Measurements from ENCODE around the gene CENPO.

The CENPO gene, protein sequence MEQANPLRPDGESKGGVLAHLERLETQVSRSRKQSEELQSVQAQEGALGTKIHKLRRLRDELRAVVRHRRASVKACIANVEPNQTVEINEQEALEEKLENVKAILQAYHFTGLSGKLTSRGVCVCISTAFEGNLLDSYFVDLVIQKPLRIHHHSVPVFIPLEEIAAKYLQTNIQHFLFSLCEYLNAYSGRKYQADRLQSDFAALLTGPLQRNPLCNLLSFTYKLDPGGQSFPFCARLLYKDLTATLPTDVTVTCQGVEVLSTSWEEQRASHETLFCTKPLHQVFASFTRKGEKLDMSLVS

DNA sequence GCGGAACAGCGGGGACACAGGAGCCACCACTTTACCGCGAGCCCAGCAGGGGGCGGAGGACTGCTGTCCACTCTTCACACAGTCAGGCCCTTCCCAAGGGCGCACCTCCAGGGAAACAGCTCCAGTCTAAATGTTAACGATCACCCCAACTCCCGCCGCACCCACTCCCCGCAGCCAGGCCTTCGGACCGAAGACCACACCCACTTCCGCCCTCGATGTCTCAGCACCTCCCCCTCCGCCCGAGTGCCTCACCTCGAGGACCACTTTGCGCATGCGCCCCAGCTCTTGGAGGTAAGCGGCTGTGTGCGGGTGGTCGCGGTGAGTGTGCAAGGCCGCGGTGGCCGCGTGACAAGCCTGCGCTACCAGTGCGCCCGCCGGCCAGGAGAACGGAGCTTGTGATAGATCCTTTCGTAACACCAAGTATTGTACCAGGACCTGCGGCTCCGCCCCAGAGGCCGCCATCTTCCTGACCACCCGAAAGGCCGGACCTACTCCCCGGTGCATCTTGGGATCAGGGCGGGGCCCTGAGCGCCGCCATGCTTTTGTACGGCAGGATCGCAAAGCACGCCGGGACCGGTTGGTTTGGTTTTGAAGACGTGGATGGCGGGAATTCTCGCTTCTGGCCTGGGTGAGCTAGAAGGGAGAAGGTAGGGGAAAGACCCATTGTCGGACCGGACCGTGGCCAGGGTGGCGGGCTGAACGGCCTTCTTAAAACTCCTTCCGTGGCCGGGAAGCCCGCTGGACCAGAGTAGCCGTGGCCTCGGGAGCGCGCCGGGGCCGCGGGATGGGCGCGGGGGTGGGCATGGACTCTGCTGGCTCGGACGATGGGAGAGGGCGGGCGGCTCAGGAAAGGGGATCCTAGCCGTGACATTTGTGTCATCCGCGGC, at the start of gene CENPO, which contains the start of gene PTRHD1:
TSS of gene CENPO (plus strand) at position 552 of the 887 bp plus-strand sequence. CDS start 495 bp downstream, outside the sequence.
TSS of gene PTRHD1 (minus strand) at position 518 of the 887 bp plus-strand sequence. CDS start at position 504, 14 bp downstream.
- DNase-seq (ENCODE audit: low spot score) (peak; percentile 98), FAIRE-seq (peak; percentile 70)

DNA sequence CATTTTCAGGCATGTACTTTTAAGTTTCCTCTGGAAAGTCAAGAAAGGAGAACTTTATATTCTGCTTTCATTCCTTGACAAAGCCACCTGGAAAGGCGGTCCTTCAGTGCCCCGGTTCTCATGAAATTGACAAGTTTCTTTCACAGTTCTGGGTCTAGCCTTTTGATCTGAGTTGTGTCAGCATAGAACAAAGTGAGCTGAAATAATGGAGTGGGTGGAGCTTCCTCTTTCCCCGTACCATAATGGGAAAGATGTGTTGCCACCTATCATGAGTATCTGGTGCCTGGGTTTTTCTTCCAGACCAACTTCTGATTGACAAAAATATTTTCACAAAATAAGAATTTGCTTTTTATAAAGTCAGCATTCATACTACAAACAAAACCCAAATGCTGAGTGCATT, 49.3 kb upstream of the CENPO start:
- DNase-seq (ENCODE audit: low spot score) (no peak), FAIRE-seq (no peak)

DNA sequence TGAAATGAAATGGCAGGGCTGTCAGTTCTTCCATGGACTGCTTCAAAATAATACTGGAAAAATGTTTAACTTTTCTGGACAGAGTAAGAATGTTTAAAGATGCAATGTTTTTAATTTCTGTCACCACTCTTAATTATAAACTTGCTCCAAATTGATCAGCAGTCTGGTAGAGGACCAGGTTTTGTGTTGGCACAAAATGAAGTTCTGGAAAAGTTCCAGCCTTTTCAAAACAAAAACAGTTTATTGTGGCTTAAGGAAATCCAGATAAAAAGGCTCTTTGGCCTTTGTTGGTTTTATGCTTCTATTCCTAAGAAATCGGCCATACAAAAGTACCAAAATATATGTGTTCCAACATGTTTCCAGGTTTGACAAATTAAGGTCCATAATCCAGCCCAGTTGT, 48.9 kb upstream of the CENPO start:
- no peak for FAIRE-seq
- DNase-seq (ENCODE audit: low spot score) = no peak

DNA sequence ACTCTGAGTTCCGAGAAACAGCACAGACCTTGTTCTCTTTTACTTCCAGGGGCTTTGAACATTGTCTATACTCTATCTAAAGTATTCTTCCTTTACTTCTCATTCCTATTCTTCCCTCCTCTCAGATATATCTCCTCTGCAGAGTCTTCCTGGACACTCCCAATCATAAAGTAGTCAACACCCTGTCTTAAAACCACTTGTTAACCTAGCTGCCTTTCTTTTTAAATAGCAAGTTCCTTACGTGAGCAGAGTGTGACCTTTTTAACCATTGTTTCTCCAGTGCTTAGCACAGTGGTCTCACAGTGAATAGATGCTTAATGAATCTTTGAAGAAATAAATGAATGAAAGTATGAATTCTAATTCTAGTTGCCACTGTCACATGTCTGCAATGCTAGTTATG, 47.4 kb upstream of the CENPO start:
- DNase-seq (ENCODE audit: low spot score) (no peak), FAIRE-seq (no peak)

DNA sequence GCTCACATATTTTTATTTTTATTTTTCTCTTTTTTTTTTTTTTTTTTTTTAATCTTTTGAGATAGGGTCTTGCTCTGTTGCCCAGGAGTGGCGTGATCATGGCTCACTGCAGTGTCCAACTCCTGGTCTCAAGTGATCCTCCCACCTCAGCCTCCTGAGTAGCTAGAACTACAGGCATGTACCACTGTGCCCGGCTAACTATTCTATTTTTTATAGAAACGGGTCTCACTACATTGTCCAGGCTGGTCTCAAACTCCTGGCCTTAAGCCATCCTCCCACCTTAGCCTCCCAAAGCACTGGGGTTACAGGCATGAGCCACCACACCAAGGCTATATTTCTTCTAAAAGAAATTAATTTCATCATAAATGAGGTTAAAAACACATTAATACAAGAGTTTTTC, 45.9 kb upstream of the CENPO start:
- DNase-seq (ENCODE audit: low spot score) = no peak
- FAIRE-seq = no peak

DNA sequence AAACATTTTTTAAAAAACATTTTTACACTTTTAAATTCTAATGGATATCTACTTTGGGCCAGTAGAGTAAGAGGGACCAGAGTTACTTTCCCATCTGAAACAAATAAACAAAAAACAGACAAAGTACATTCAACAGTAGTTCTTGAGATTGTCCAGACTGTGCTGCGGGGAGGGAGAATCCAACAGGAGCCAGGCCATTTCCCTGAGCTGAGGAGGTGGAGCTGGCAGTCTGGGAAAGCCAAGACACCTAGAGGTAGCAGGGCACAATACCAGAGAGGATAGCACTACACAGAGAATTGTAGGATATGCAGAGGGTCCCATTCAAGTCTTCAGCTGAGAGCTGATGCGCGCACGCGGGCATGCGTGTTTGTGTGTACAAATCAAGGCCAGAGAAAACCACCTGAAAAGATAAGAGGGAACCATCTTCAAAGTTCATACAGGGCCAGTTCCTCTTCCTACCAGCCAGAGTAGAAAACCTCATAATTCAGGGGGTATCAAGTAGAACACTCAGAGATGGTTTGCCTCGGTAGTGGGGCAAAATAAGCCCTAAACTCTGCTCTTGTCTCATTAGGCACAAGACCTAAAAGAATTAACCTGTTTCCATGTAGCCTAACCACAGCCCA, 44.0 kb upstream of the CENPO start:
- no peak for FAIRE-seq
- no peak for DNase-seq (ENCODE audit: low spot score)

DNA sequence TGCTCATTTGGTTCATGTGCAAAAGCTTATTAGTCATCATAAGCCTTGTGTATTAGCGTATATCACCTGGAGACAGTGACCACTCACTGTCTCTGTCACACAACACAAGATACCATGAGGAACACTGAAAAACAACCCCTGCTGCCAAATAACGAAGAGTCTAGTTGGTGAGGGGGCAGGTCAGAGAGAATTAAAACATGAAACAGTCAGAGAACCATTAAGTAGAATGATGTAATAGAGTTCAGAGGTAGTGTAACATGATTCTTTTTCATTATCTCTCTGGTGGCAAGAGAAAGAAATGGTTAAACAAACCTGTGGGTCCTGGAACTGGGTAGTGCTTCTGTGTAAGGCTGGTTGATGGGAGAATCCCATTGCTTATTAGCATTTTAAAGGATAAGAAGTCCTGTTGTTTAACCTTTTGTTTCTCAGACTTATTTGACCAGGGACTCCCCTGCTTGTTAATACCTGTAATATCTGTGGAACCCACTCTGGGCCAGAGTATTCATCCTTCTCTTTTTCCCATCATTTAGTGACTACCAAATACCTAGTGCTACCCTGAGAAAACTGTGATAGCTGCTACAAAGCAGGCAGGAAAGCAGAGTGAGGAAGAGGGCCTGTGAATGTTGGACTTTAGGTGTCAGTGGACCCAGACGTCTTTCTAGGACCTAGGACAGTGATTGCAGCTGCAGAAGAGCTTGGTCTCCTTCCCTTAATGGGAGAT, 38.1 kb upstream of the CENPO start:
- FAIRE-seq (no peak), DNase-seq (ENCODE audit: low spot score) (no peak)

DNA sequence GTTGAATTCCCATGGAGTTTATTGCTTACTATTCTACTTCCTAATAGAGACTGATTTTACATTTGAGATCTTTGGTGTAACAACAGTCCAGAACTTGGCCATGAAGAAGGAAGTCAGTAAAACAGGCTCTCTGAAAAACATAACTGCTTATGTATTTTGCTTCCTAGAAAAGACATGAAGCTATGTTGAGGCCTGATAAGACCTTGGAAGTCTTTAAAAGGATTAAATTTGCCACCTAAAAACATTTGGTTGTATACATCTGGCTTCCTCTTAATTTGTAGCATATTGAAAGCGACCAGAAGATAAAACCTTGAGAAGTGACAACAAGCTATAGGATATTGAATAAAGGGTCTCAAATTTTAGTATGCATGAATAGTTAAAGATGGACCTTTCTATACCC, 36.4 kb upstream of the CENPO start:
- DNase-seq (ENCODE audit: low spot score) (no peak), FAIRE-seq (no peak)

DNA sequence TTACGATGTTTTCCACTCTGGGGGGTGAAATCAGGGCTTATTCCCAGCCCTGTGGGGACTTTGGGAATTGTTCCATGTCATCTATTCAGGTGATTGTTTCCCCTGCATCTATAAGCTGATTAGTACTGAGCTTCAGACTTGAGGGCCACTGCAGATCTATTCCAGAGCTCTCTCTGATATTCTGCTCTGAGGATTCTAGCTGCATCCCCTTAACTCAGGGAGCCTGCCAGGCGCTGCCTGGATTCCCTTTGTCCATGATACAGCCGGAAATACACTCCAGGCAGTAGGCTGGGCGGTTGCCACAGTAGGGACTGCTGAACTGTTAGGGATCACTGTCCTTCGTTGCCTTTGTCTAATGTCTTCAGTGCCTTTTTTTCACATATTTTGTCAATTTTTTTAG, 31.4 kb upstream of the CENPO start:
- DNase-seq (ENCODE audit: low spot score) (no peak), FAIRE-seq (no peak)

DNA sequence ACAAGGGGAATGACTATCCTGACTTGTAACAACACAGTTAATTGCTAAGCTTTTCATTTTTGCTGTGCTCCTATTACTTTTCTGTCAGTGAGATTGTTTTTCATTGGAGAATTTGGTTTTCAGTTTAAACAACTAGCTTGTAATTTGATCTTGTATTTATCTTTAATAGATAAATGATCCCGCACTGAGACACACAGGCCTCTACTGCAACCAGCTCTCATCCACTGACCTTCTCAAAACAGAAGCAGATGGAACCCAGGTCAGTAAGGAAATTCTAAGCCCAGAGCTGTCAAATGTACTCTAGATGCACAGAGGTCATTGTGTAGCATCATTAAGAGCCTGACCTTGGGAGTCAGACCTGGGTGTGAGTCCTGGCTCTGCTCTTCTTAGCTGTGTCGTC, 30.7 kb upstream of the CENPO start:
- FAIRE-seq (no peak), DNase-seq (ENCODE audit: low spot score) (no peak)

DNA sequence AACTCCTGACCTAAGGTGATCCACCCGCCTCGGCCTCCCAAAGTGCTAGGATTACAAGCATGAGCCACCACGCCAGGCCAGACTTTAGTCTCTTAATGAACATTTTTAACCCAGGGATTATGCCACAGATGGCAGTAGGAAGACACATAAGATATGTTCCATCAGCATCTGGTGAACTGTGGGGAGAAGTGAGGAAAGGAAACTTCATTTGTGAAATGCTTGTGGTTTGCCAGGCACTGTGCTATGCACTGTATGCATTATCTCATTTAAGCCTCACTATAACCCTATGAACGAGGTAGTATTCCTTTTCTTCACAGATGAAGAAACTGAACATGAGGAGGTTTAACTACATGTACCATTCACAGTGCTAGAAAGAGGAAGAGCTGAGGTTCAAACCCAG, 29.4 kb upstream of the CENPO start:
- no peak for FAIRE-seq
- no peak for DNase-seq (ENCODE audit: low spot score)

DNA sequence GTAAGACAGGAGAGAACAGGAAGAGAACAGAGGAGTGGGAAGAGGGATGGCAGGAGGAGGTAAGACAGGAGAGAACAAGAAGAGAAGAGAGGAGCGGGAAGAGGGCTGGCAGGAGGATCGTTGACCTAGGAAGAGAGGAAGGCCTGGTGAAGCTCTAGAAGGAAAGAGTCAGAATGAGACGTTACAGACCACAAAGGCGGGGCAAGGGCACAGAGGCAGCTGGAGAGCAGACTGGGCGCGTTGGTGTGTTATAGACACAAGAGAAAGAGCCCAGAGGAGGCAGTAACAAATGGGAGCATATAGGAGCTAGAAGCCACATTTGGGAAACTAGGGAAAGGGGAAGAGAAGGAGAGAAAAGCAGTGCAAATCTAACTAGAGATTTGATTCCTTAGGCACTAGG, 26.6 kb upstream of the CENPO start:
- FAIRE-seq (no peak), DNase-seq (ENCODE audit: low spot score) (no peak)

DNA sequence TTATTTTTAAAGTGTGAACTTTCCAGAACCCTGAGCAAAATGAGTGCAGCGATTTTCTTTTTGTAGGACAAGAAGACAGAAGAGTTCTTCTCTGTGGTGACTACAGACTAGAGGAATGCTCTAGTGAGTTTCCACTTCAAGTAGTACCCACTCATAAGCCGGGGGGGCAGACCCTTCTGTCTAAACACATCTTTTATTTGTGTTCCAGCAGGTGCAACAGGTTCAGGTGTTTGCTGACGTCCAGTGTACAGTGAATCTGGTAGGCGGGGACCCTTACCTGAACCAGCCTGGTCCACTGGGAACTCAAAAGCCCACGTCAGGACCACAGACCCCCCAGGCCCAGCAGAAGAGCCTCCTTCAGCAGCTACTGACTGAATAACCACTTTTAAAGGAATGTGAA, 25.2 kb upstream of the CENPO start:
- DNase-seq (ENCODE audit: low spot score) (no peak), FAIRE-seq (no peak)

DNA sequence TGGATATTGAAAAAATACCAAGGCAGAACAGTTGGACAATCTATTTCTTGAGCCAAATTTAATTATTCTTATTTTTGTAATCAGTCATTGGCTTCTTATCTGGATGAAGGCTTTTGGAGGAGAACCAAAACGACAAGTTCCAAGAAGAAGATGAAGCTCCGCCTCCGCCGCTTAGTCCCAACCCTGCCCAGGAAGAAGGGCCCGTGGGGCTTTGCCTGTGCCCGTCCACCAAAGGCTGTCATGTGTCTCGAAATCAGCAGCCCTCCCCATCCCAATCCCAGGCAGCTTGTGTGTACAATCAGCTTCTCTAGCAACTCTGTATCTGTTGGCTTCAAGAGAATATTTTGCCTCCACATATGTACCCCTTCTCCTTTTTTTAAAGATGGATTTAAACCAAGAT, 24.6 kb upstream of the CENPO start:
- FAIRE-seq (no peak), DNase-seq (ENCODE audit: low spot score) (no peak)

DNA sequence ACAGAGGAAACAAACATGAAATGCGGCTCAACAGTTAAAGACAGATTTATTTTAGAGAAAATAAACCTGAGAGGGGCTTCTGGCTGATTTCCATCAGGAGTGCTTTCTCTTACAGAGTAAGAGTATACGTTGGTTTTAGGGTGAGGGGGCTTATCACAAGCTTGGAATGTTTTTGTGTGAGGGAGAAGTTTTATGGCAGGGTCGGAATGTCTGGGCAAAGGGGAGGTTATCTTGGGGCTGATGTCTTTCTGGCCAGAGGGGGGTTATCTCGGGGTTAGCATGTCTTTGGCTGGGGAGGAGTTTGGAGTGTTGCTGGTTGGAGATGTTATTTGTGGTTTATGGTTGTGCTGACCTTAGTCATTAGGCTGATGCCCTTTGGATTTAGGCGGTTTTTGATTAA, 22.2 kb upstream of the CENPO start:
- DNase-seq (ENCODE audit: low spot score) (no peak), FAIRE-seq (no peak)

DNA sequence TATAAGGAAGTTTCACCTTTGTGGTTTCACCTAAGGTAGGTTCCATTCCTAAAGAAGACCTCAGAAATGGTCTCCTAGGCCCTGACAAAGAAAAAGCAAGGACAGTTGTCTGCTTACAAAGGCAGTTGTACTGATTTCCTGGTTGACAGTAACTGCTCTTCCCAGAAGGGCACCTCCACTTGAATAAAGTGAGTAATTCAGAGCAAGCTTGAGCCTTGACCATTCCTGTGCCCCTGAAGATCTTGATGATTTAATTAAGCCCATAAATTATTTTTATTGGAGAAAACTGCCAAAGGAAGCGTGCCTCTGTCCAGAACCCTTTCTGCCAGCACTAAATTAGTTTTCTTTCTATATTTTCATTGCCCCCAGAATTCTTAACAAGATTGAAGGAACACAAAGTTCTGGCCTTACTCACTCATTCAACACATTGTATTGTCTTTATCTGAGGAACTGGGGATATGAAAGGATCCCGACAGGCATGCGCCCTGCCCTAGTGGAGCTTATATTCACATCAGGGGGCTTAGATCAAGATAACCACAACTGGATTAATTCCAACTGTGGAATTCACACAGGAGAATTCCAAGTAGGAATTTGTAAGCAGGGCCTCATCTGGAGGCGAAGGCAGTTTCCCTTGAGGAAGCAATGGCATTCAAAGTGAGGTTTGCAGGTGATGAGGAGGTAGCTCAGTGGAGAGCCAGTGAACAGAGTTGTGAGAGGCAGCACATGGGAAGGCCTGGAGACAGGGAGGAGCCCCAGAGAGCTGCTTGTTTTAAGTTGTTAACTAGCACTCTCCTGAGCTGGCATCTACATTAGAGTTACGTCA, 21.2 kb upstream of the CENPO start:
- FAIRE-seq = no peak
- no peak for DNase-seq (ENCODE audit: low spot score)

DNA sequence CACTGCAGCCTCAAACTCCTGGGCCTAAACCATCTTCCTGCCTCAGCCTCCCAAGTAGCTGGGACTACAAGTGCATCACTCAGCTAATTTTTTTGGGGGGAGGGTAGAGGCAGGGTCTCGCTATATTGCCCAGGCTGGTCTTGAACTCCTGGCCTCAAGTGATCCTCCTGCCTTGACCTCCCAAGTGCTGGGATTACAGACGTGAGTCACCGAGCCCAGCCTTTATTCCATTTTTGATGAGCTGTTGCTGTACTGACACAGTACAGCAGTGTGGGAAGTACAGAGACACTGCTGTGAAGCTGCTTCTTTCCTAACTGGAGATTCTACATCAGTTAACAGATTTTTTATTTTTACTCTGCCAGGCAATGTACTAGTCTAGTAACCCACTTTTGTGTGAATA, 18.9 kb upstream of the CENPO start:
- FAIRE-seq = no peak
- DNase-seq (ENCODE audit: low spot score) = no peak

DNA sequence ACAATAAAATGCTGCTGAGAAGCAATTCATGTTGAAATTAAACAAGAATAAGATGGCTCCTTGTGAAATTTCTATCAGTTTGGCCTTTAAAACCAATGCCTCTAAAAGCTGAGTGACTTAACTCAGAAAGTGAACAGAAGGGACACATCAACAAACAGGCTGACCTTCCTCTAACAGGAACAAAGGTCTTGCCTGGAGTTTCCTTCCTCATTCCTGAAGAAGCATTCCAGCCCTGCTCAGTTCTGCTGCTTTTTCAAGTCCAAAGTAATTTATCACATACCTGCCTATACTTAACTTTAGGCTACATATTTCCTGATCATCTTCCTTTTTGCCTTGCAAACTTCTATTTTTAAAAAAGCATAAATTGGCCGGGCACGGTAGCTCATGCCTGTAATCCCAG, 14.1 kb upstream of the CENPO start:
- no peak for FAIRE-seq
- DNase-seq (ENCODE audit: low spot score) = no peak

DNA sequence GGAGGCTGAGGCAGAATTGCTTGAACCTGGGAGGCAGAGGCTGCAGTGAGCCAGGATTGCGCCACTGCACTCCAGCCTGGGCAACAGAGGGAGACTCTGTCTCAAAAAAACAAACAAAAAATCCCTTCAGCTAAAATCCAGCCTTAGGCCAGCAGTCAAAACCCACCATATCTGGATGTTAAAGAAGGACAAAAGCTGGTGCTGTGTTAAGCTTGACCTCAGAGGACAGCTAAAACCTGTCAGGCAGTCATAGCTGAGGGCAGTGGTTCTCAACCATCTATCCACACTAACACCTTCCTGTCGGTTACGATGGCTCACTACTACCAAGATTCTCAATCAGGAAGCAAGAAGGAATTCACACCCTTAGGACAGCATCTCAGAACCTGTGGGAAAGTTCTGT, 9.6 kb upstream of the CENPO start:
- DNase-seq (ENCODE audit: low spot score) (no peak), FAIRE-seq (no peak)

DNA sequence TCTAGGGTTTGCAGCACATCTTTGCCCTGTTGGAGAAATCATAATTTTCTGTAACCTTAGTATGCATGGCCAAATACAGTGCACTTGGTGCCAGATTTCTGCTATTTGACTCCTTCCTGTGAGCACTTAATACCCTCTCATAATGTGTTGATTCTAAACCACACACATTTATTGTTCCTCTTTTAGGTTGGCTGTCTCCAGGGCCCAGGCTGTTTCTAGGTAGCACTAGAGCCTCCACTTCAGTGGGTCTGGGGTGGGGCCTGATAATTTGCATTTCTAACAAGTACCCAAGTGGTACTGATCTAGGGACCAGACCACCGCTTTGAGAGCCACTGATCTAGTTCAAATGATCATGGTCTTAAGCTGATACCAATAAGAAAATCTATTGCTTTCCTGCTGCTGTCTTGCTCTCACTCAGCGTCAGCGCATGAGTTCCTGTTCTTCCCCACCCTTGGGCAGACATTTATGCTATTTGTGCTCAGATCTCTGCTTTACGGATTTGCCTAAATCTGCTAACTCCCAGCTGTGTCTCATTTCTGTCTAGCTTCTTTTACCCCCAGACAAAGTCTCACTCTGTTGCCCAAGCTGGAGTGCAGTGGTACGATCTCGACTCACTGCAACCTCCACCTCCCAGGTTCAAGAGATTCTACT, 7.4 kb upstream of the CENPO start:
- FAIRE-seq = no peak
- no peak for DNase-seq (ENCODE audit: low spot score)
